Measurements from ENCODE around the gene B3GLCT.

The B3GLCT gene

GRCh38 chr13:31223640-31224039 lies 23.9 kb downstream of the B3GLCT start:
- no peak for DNase-seq (ENCODE audit: low read depth)

GRCh38 chr13:31224174-31224669 lies 24.4 kb downstream of the B3GLCT start:
- no peak for DNase-seq (ENCODE audit: low read depth)

GRCh38 chr13:31224963-31225559 lies 25.3 kb downstream of the B3GLCT start:
- DNase-seq (ENCODE audit: low read depth), result no peak

- no peak for DNase-seq (ENCODE audit: low read depth)
These were observed 26.4 kb downstream of the B3GLCT start for GRCh38 chr13:31225998-31226675.

DNA sequence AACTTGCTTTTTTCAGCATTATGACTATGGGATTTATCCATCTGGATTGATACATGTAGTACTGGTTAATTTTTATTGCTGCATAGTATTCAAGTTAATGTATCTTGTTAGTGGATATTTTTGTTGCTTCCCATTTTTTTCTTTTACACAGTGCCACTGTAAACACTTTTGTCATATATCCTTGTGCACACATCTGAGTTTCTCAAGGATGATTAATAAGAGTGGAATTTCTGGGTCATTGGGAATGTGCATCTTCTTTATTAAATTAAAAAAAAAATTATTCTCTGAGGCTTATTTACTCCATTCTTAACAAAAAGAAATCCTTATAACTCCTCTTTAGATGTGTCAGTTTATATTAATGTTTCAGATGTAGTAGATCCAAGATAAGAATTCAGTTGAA lies 27.3 kb downstream of the B3GLCT start:
- no peak for DNase-seq (ENCODE audit: low read depth)

DNA sequence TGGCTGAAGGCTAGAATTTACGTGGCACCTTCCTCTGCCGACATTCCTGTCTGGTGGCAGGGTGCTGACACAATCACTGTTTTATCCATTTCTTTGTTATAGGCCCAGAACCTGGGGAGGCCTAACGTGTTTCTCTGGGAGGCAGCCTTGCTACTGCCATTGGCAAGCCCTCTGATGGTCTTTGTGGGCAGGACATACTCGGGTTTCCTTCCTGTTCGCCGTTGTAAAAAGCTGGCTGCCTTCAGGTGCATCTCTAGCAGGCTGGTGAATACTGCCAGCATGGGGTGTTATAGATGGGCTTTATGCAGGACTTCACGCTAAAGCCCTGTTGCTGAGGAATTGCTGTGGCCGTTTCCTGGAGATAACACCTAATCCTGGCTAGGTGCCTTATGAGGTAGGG lies 28.1 kb downstream of the B3GLCT start:
- DNase-seq (ENCODE audit: low read depth), result no peak

DNA sequence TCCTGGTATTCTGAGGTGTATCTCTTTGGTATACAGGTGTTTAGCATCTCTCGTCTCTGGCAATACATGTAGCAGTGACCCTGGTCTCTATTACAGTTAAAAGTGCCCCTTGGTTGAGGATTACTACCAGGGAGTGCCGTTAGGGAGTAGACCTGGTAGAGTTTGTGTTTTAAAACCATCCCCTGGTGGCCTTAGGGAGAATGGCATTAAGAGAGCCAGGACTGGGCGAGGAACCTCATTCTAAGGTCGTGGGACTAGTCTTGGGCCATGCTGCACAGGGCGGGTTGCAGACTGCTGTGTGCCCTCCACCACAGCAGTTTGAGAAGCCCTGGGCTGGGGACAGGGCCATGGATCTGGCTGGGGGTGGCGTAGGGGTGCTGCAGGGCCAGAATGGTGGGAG lies 35.0 kb downstream of the B3GLCT start:
- DNase-seq (ENCODE audit: low read depth), result no peak

GRCh38 chr13:31236211-31236786 lies 36.5 kb downstream of the B3GLCT start:
- DNase-seq (ENCODE audit: low read depth), result no peak

- no peak for DNase-seq (ENCODE audit: low read depth)
These were observed 41.1 kb downstream of the B3GLCT start for GRCh38 chr13:31240921-31241320.

DNA sequence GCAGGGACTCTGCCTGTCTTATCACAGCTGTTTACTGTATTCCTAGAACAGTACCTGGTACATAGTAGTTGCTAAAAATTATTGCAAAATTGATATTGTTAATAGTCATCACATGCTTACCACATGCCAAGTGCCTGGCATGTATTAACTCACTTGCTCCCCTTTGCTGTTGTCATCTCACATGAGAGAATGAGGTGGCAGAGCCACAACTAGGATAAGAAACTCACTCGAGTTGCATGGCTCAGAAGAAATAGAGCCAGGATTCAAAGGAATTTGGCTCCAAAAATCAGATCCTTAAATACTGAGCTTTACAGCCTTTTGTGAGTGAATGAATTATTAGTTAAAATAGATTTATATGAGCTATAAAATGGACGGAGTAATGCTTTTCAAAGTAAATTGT lies 42.6 kb downstream of the B3GLCT start:
- no peak for DNase-seq (ENCODE audit: low read depth)

DNA sequence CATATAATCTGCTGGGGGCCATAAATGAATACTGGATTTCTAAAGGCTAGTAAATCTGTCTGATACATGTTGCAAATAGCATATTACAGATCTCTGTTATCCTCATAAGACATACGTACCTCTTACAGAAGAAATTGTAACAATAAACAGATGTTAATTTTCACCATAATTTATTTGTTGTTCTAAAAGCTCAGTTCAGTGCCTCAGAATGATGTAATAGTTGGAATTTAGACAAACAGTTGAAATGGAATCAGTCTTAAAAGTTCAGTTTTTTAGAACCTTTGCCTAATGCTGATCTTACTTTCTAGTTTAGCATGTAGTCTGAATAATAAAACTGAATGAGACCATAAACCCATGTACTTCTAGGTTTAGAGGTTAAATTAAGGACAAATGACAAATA lies 43.1 kb downstream of the B3GLCT start:
- DNase-seq (ENCODE audit: low read depth), result no peak

DNA sequence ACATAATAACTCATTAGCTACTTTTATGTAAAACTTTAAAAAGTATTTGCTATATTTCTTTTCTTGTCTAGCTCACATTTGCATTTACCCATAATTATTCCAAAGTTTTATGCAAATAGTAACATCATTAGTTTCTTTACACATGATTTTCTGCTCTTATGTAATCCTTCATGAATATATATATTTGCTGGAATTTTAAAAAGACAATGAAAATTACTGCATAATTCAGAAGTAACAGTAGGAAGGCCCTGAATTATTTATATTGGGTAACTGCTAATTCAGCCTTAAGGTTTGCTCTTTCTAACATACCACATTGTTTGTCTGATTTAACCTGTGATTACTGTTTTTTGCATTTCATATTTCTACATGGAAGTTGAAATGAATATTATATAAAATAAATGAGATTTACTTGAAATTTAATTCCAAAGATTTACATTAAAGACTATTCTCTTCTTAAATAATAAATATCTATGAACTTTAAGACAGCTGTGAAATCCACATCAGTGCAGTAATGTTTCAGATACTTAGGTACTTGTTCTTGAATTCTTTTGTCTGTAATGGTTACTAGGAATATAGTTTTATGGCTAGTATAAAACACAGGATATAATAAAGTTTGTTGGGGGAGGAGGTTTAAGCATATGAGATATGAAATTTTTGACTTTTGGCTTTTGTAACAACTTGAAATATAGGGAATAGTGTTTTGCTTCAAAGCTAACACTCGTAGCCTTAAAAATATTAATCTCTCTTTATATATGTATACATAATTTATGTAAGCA lies 46.0 kb downstream of the B3GLCT start:
- no peak for DNase-seq (ENCODE audit: low read depth)

GRCh38 chr13:31246918-31247317 lies 47.1 kb downstream of the B3GLCT start:
- no peak for DNase-seq (ENCODE audit: low read depth)

GRCh38 chr13:31248361-31248760 lies 48.6 kb downstream of the B3GLCT start:
- no peak for DNase-seq (ENCODE audit: low read depth)

DNA sequence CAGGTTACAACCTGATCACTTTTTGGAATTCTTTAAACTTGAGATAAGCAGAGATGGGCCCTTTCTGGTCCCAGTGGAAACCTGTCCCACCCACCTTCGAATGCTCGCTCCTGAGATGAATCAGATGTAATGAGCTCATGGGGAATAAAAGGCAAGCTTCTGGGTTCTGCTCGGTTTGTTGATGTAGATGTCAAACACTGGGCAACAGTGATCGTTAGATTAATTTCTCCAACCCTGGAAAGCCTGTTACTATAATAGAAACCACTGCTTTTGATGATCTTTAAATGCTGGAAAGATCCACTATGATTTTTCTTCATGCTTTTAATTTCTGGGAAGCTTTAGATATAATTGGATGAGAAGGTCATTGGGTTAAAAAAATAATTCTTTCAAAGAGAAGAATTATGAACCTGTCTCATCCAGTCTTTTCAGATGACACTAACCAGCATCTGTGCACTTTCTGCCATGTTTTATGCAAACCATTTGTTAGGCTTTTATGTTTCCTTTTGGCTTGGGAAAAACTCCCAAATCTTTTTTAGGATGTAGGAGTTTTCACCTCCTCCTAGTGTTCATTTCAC lies 49.3 kb downstream of the B3GLCT start:
- no peak for DNase-seq (ENCODE audit: low read depth)

- DNase-seq (ENCODE audit: low read depth), result no peak
These were observed 50.7 kb downstream of the B3GLCT start for GRCh38 chr13:31250435-31250834.

DNA sequence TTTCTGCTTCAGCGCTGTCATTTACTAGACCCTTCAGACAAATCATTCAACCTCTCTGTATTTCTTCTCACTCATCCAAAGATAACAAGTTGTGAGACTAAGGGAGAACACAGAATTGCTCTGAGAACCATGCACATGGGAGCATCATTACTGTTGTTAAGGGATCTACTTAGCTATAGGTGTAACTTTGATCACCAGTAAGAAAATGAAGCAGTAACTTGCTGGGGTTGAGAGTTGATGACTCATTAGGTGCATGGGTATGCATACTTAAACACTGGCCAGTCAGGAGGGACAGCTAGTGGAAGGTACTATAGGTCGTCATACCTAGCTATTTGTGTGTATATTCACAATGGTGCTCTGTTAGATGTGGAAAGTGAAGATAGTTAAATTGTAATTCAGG lies 61.5 kb downstream of the B3GLCT start:
- no peak for DNase-seq (ENCODE audit: low read depth)

GRCh38 chr13:31263346-31263745 lies 63.6 kb downstream of the B3GLCT start:
- no peak for DNase-seq (ENCODE audit: low read depth)

DNA sequence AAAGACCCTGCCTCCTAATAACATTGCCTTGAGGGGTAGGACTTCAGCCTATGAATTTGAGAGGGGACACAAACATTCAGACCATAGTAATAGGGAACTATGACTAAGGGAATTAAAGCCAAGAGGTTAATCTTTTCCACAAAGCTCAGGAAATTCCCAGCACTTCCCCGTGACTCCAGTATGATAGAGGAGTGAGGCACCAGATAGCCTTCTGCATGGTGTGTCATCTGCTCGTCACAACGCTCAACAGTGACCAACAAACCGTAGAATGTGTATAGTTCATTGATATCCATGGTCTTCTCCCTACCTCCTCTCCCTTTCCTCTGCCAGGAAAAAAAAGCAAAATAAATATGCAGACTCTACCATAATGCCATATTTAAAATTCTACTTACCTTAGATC lies 64.4 kb downstream of the B3GLCT start:
- no peak for DNase-seq (ENCODE audit: low read depth)

DNA sequence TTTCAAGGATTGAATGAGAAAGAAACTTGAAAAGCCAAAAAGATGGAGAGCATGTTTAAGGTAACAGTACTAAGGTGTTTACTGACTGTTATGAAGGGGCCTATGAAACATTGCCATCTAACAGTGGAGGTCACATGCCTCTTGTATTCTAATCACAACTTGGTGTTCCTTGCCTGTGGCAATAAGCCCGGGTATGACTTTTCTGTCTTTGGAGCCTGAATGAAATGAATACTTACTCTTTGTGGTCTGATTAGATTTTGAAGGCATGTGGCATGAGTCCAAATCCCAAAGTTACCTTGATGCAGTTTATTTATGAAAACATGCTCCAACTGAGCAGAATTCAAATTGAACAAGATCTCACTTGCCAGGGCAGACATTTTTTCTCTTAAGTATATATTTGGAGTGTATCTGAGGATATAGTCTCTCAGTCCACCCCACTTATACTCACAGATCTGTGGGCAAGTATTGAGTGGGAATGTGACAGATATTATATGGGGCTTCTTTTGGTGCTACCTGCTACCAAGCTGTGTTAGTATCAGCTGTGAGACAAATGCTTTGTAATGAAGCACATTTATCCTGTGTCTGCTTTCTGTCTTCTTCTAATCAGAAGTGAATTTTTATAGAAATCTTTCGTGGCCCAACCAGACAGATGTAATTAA lies 67.5 kb downstream of the B3GLCT start:
- no peak for DNase-seq (ENCODE audit: low read depth)

- DNase-seq (ENCODE audit: low read depth), result no peak
These were observed 74.6 kb downstream of the B3GLCT start for GRCh38 chr13:31274390-31274789.

- DNase-seq (ENCODE audit: low read depth), result no peak
These were observed 76.6 kb downstream of the B3GLCT start for GRCh38 chr13:31276421-31276820.

Measured in activated T-helper 9 cell treated with anti-CD3 and anti-CD28 coated beads, Interleukin-2, amount 50 U/mL, for 16 hours (primary cell).